Ovary (tissue), 3 donors: ENCODE data around the gene KCNIP1.

Experiments
- CTCF ChIP-seq, 3 donors: fragments of 450-650 bp in 2 of 3; fragments of 200-600 bp in 1 of 3; IDR thresholded peaks; one replicate each; pipeline versions ENCODE4 v1.5.1 to v1.8.0; 2016 to 2022; ENCODE audit warnings: antibody characterized with exemption in 3 of 3, mild to moderate bottlenecking in 1 of 3
- EP300 ChIP-seq: sonication (generic); formaldehyde crosslinking; IDR thresholded peaks from one replicate; pipeline ENCODE4 v1.6.1; 2017; ENCODE audit warnings: antibody characterized with exemption
- POLR2A ChIP-seq: fragments of 450-650 bp; IDR thresholded peaks from one replicate; pipeline ENCODE4 v1.6.1; 2017; ENCODE audit warnings: antibody characterized with exemption, mild to moderate bottlenecking, moderate library complexity
- donor health status: DM: no; HTN: no; CAD: no.

GRCh38 chr5:170761708-170762066, 257.9 kb downstream of the KCNIP1 start:
- no peak for TF ChIP-seq POLR2A
- no peak for TF ChIP-seq CTCF (IDR thresholded peaks at IDR 0.05)
- TF ChIP-seq EP300: no peak
